ENCODE results near the gene BTN1A1. TPM values are rescaled to one million over a fixed set of nuclear protein-coding genes. Genes with fewer than 3 reads are reported as not detected.

The BTN1A1 gene
- total and polyA plus RNA-seq, 9 of the 15 experiments (the other 6 are each of a cell fraction or from before 2014, with no cell fraction given): 0.01 to 0.15 (median 0.06) TPM; not detected in 4

DNA sequence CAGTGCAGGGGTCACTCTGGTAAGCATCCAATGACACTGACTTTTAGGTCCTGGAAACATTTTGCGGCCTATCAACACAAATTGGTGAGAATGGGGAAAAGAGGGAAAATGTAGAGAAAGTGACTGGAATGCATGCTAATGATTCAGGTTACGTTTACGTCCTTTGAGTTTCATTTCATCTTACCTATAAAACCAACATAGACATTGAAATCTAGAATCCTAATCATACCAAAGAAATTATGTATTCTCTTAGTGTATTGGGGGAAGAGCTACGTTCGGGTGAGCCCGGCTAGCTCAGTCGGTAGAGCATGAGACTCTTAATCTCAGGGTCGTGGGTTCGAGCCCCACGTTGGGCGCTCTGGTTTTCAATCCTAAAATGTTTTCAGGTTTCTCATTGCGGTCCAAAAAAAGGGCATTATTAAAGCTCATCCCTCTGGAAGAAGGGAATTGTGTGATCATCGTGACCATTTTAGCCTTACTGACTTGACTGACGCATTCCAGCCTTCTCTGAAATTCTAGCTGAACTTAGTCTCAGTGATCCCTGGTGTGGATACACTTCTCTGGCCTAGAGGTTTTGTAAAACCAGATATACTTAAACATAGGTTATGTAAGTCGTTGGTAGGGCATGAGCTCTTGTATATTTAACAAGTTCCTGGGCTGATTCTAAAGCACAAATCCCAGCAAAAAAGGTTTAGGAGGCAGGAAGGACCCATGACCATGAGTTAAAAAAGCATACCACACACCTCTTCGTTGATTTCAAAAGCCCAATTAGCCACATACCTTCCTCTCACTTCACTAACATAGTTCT is 56.4 kb downstream of the BTN1A1 start (continued):
- TF ChIP-seq, protein P1, sequence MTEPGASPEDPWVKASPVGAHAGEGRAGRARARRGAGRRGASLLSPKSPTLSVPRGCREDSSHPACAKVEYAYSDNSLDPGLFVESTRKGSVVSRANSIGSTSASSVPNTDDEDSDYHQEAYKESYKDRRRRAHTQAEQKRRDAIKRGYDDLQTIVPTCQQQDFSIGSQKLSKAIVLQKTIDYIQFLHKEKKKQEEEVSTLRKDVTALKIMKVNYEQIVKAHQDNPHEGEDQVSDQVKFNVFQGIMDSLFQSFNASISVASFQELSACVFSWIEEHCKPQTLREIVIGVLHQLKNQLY (CRISPR knock-in tag; conservative IDR thresholded peaks at IDR 0.05): no peak
- TF ChIP-seq, protein P2, sequence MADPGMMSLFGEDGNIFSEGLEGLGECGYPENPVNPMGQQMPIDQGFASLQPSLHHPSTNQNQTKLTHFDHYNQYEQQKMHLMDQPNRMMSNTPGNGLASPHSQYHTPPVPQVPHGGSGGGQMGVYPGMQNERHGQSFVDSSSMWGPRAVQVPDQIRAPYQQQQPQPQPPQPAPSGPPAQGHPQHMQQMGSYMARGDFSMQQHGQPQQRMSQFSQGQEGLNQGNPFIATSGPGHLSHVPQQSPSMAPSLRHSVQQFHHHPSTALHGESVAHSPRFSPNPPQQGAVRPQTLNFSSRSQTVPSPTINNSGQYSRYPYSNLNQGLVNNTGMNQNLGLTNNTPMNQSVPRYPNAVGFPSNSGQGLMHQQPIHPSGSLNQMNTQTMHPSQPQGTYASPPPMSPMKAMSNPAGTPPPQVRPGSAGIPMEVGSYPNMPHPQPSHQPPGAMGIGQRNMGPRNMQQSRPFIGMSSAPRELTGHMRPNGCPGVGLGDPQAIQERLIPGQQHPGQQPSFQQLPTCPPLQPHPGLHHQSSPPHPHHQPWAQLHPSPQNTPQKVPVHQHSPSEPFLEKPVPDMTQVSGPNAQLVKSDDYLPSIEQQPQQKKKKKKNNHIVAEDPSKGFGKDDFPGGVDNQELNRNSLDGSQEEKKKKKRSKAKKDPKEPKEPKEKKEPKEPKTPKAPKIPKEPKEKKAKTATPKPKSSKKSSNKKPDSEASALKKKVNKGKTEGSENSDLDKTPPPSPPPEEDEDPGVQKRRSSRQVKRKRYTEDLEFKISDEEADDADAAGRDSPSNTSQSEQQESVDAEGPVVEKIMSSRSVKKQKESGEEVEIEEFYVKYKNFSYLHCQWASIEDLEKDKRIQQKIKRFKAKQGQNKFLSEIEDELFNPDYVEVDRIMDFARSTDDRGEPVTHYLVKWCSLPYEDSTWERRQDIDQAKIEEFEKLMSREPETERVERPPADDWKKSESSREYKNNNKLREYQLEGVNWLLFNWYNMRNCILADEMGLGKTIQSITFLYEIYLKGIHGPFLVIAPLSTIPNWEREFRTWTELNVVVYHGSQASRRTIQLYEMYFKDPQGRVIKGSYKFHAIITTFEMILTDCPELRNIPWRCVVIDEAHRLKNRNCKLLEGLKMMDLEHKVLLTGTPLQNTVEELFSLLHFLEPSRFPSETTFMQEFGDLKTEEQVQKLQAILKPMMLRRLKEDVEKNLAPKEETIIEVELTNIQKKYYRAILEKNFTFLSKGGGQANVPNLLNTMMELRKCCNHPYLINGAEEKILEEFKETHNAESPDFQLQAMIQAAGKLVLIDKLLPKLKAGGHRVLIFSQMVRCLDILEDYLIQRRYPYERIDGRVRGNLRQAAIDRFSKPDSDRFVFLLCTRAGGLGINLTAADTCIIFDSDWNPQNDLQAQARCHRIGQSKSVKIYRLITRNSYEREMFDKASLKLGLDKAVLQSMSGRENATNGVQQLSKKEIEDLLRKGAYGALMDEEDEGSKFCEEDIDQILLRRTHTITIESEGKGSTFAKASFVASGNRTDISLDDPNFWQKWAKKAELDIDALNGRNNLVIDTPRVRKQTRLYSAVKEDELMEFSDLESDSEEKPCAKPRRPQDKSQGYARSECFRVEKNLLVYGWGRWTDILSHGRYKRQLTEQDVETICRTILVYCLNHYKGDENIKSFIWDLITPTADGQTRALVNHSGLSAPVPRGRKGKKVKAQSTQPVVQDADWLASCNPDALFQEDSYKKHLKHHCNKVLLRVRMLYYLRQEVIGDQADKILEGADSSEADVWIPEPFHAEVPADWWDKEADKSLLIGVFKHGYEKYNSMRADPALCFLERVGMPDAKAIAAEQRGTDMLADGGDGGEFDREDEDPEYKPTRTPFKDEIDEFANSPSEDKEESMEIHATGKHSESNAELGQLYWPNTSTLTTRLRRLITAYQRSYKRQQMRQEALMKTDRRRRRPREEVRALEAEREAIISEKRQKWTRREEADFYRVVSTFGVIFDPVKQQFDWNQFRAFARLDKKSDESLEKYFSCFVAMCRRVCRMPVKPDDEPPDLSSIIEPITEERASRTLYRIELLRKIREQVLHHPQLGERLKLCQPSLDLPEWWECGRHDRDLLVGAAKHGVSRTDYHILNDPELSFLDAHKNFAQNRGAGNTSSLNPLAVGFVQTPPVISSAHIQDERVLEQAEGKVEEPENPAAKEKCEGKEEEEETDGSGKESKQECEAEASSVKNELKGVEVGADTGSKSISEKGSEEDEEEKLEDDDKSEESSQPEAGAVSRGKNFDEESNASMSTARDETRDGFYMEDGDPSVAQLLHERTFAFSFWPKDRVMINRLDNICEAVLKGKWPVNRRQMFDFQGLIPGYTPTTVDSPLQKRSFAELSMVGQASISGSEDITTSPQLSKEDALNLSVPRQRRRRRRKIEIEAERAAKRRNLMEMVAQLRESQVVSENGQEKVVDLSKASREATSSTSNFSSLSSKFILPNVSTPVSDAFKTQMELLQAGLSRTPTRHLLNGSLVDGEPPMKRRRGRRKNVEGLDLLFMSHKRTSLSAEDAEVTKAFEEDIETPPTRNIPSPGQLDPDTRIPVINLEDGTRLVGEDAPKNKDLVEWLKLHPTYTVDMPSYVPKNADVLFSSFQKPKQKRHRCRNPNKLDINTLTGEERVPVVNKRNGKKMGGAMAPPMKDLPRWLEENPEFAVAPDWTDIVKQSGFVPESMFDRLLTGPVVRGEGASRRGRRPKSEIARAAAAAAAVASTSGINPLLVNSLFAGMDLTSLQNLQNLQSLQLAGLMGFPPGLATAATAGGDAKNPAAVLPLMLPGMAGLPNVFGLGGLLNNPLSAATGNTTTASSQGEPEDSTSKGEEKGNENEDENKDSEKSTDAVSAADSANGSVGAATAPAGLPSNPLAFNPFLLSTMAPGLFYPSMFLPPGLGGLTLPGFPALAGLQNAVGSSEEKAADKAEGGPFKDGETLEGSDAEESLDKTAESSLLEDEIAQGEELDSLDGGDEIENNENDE (IDR thresholded peaks at IDR 0.05; ENCODE audit: low read depth, low read length): no peak
- no peak for TF ChIP-seq NELFE (IDR thresholded peaks at IDR 0.05; ENCODE audit: insufficient read depth, insufficient read length)
- TF ChIP-seq, protein P3, sequence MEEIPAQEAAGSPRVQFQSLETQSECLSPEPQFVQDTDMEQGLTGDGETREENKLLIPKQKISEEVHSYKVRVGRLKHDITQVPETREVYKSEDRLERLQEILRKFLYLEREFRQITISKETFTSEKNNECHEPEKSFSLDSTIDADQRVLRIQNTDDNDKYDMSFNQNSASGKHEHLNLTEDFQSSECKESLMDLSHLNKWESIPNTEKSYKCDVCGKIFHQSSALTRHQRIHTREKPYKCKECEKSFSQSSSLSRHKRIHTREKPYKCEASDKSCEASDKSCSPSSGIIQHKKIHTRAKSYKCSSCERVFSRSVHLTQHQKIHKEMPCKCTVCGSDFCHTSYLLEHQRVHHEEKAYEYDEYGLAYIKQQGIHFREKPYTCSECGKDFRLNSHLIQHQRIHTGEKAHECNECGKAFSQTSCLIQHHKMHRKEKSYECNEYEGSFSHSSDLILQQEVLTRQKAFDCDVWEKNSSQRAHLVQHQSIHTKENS (CRISPR knock-in tag; IDR thresholded peaks at IDR 0.05): no peak
- TF ChIP-seq, protein P4, sequence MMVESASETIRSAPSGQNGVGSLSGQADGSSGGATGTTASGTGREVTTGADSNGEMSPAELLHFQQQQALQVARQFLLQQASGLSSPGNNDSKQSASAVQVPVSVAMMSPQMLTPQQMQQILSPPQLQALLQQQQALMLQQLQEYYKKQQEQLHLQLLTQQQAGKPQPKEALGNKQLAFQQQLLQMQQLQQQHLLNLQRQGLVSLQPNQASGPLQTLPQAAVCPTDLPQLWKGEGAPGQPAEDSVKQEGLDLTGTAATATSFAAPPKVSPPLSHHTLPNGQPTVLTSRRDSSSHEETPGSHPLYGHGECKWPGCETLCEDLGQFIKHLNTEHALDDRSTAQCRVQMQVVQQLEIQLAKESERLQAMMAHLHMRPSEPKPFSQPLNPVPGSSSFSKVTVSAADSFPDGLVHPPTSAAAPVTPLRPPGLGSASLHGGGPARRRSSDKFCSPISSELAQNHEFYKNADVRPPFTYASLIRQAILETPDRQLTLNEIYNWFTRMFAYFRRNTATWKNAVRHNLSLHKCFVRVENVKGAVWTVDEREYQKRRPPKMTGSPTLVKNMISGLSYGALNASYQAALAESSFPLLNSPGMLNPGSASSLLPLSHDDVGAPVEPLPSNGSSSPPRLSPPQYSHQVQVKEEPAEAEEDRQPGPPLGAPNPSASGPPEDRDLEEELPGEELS (CRISPR knock-in tag; IDR thresholded peaks at IDR 0.05; ENCODE audit: borderline replicate concordance): peak; percentile 80; the same call in 1 of the 2 replicates
- TF ChIP-seq SMAD3 (CRISPR knock-in tag; conservative IDR thresholded peaks at IDR 0.05): no peak
- peak; percentile 70; the same call in 1 of the 2 replicates for TF ChIP-seq EP300 (IDR thresholded peaks at IDR 0.05; ENCODE audit: low read length)
- TF ChIP-seq MEF2D (tag; conservative IDR thresholded peaks at IDR 0.05; ENCODE audit: low read depth): peak; percentile 50; the same call in 1 of the 2 replicates
- TF ChIP-seq ZNF174 (CRISPR knock-in tag; IDR thresholded peaks at IDR 0.05): no peak
- TF ChIP-seq ZNF212 (CRISPR knock-in tag; IDR thresholded peaks at IDR 0.05): no peak
- TF ChIP-seq ZNF282 (CRISPR knock-in tag; IDR thresholded peaks at IDR 0.05): no peak
